T-helper 2 cell treated with Interferon-gamma antibody and Interleukin-4, amounts not matched to agents 5 μg/mL and 100 μg/mL, for 36 hours (primary cell): ENCODE data around the gene SCN11A.
A peak's percentile ranks its signal among the peaks of the same experiment; 100 is the strongest.

Experiments used
- DNase-seq: peaks from one replicate; pipeline ENCODE4 v3.0.0; 2021; ENCODE audit warnings: low spot score
- H3K27ac Mint-ChIP-seq: one replicate; pipeline ENCODE4 v1.8.0; 2021; ENCODE audit warnings: mild to moderate bottlenecking, mixed read lengths
- H3K27me3 Mint-ChIP-seq: one replicate; pipeline ENCODE4 v1.8.0; 2021; ENCODE audit warnings: low read depth, mixed read lengths
- H3K36me3 Mint-ChIP-seq: one replicate; pipeline ENCODE4 v1.8.0; 2021; ENCODE audit warnings: low read depth, mixed read lengths
- H3K4me1 Mint-ChIP-seq: one replicate; pipeline ENCODE4 v1.8.0; 2021; ENCODE audit warnings: low read depth, mixed read lengths
- H3K4me3 Mint-ChIP-seq: one replicate; pipeline ENCODE4 v1.8.0; 2022; ENCODE audit warnings: mild to moderate bottlenecking, moderate library complexity, mixed read lengths
- H3K9me3 Mint-ChIP-seq: one replicate; pipeline ENCODE4 v1.8.0; 2021; ENCODE audit warnings: mixed read lengths

SCN11A gene

GRCh38 chr3:39052583-39052982, 839 bp upstream of the SCN11A start:
- peaks cover 2% of the 10 kb centered on the region for H3K36me3 Mint-ChIP-seq
- no peak for DNase-seq
- H3K4me3 Mint-ChIP-seq = peak overlapping the region; percentile 90
- peaks cover 14% of the 10 kb centered on the region for H3K4me1 Mint-ChIP-seq
- peaks cover 4% of the 10 kb centered on the region for H3K27me3 Mint-ChIP-seq
- H3K9me3 Mint-ChIP-seq = no peaks in the 10 kb centered on the region
- H3K27ac Mint-ChIP-seq = peak overlapping the region; percentile 88

GRCh38 chr3:39050029-39050428, 1.7 kb downstream of the SCN11A start:
- no peak for DNase-seq
- no peak overlapping the region for H3K27ac Mint-ChIP-seq
- H3K9me3 Mint-ChIP-seq = no peaks in the 10 kb centered on the region
- H3K4me1 Mint-ChIP-seq = peaks cover 14% of the 10 kb centered on the region
- H3K27me3 Mint-ChIP-seq = peaks cover 7% of the 10 kb centered on the region
- no peak overlapping the region for H3K4me3 Mint-ChIP-seq
- peaks cover 2% of the 10 kb centered on the region for H3K36me3 Mint-ChIP-seq

- peaks cover 9% of the 10 kb centered on the region for H3K27me3 Mint-ChIP-seq
- no peak overlapping the region for H3K4me3 Mint-ChIP-seq
- no peak overlapping the region for H3K27ac Mint-ChIP-seq
These were observed 13.6 kb downstream of the SCN11A start for GRCh38 chr3:39038165-39038564.

GRCh38 chr3:39029556-39029955, 22.2 kb downstream of the SCN11A start:
- Mint-ChIP-seq H3K27me3 (peaks cover 19% of the 10 kb centered on the region), H3K27ac (no peak overlapping the region)

More at GRCh38 chr3:39038165-39038564, 13.6 kb downstream of the SCN11A start:
- DNase-seq = peak; percentile 10
- Mint-ChIP-seq H3K36me3 (no peaks in the 10 kb centered on the region), H3K4me1 (peaks cover 4% of the 10 kb centered on the region), H3K9me3 (peaks cover 23% of the 10 kb centered on the region)

GRCh38 chr3:39028546-39028945, 23.2 kb downstream of the SCN11A start:
- H3K27ac Mint-ChIP-seq = no peak overlapping the region
- no peak for DNase-seq
- peaks cover 19% of the 10 kb centered on the region for H3K27me3 Mint-ChIP-seq
- no peaks in the 10 kb centered on the region for H3K4me1 Mint-ChIP-seq
- H3K4me3 Mint-ChIP-seq = no peak overlapping the region
- no peaks in the 10 kb centered on the region for H3K36me3 Mint-ChIP-seq
- no peaks in the 10 kb centered on the region for H3K9me3 Mint-ChIP-seq

More at GRCh38 chr3:39029556-39029955, 22.2 kb downstream of the SCN11A start:
- Mint-ChIP-seq H3K36me3 (no peaks in the 10 kb centered on the region), H3K9me3 (peaks cover 4% of the 10 kb centered on the region), H3K4me1 (no peaks in the 10 kb centered on the region), H3K4me3 (no peak overlapping the region)
- no peak for DNase-seq

GRCh38 chr3:39025222-39025970, 26.3 kb downstream of the SCN11A start:
- Mint-ChIP-seq H3K4me1 (no peaks in the 10 kb centered on the region), H3K27me3 (peaks cover 18% of the 10 kb centered on the region), H3K27ac (no peak overlapping the region), H3K4me3 (no peak overlapping the region), H3K36me3 (no peaks in the 10 kb centered on the region), H3K9me3 (no peaks in the 10 kb centered on the region)
- no peak for DNase-seq

GRCh38 chr3:39024497-39024896, 27.2 kb downstream of the SCN11A start:
- no peaks in the 10 kb centered on the region for H3K9me3 Mint-ChIP-seq
- DNase-seq = no peak
- no peak overlapping the region for H3K27ac Mint-ChIP-seq
- peaks cover 15% of the 10 kb centered on the region for H3K27me3 Mint-ChIP-seq
- H3K4me1 Mint-ChIP-seq = no peaks in the 10 kb centered on the region
- H3K36me3 Mint-ChIP-seq = no peaks in the 10 kb centered on the region
- no peak overlapping the region for H3K4me3 Mint-ChIP-seq

- Mint-ChIP-seq H3K36me3 (no peaks in the 10 kb centered on the region), H3K27ac (no peak overlapping the region), H3K4me1 (no peaks in the 10 kb centered on the region), H3K27me3 (peaks cover 16% of the 10 kb centered on the region), H3K4me3 (no peak overlapping the region), H3K9me3 (no peaks in the 10 kb centered on the region)
- no peak for DNase-seq
These were observed 29.5 kb downstream of the SCN11A start for GRCh38 chr3:39022286-39022630.

- Mint-ChIP-seq H3K4me1 (no peaks in the 10 kb centered on the region), H3K27me3 (peaks cover 19% of the 10 kb centered on the region), H3K4me3 (no peak overlapping the region), H3K27ac (no peak overlapping the region), H3K9me3 (no peaks in the 10 kb centered on the region), H3K36me3 (no peaks in the 10 kb centered on the region)
- no peak for DNase-seq
These were observed 30.1 kb downstream of the SCN11A start for GRCh38 chr3:39021465-39022285.

GRCh38 chr3:39021029-39021428, 30.7 kb downstream of the SCN11A start:
- H3K36me3 Mint-ChIP-seq = no peaks in the 10 kb centered on the region
- no peaks in the 10 kb centered on the region for H3K9me3 Mint-ChIP-seq
- H3K4me1 Mint-ChIP-seq = no peaks in the 10 kb centered on the region
- H3K27me3 Mint-ChIP-seq = peaks cover 19% of the 10 kb centered on the region
- no peak for DNase-seq
- no peak overlapping the region for H3K27ac Mint-ChIP-seq
- no peak overlapping the region for H3K4me3 Mint-ChIP-seq

- DNase-seq = no peak
- H3K9me3 Mint-ChIP-seq = no peaks in the 10 kb centered on the region
- H3K4me1 Mint-ChIP-seq = no peaks in the 10 kb centered on the region
- H3K27me3 Mint-ChIP-seq = peaks cover 19% of the 10 kb centered on the region
- no peak overlapping the region for H3K27ac Mint-ChIP-seq
- no peaks in the 10 kb centered on the region for H3K36me3 Mint-ChIP-seq
- H3K4me3 Mint-ChIP-seq = no peak overlapping the region
These were observed 32.4 kb downstream of the SCN11A start for GRCh38 chr3:39019299-39019698.

- Mint-ChIP-seq H3K27me3 (peaks cover 21% of the 10 kb centered on the region), H3K4me1 (no peaks in the 10 kb centered on the region), H3K36me3 (no peaks in the 10 kb centered on the region), H3K4me3 (no peak overlapping the region), H3K27ac (no peak overlapping the region), H3K9me3 (no peaks in the 10 kb centered on the region)
- DNase-seq = no peak
These were observed 36.3 kb downstream of the SCN11A start for GRCh38 chr3:39015418-39015817.

GRCh38 chr3:39013921-39014509, 37.7 kb downstream of the SCN11A start:
- no peaks in the 10 kb centered on the region for H3K4me1 Mint-ChIP-seq
- no peak overlapping the region for H3K27ac Mint-ChIP-seq
- no peak for DNase-seq
- no peak overlapping the region for H3K4me3 Mint-ChIP-seq
- no peaks in the 10 kb centered on the region for H3K36me3 Mint-ChIP-seq
- no peaks in the 10 kb centered on the region for H3K9me3 Mint-ChIP-seq
- peaks cover 15% of the 10 kb centered on the region for H3K27me3 Mint-ChIP-seq

- no peaks in the 10 kb centered on the region for H3K36me3 Mint-ChIP-seq
- H3K27ac Mint-ChIP-seq = no peak overlapping the region
- no peaks in the 10 kb centered on the region for H3K9me3 Mint-ChIP-seq
- H3K4me3 Mint-ChIP-seq = no peak overlapping the region
- peaks cover 15% of the 10 kb centered on the region for H3K27me3 Mint-ChIP-seq
- no peak for DNase-seq
- H3K4me1 Mint-ChIP-seq = no peaks in the 10 kb centered on the region
These were observed 38.5 kb downstream of the SCN11A start for GRCh38 chr3:39013289-39013688.
